Posterior vena cava (tissue), 2 donors: ENCODE measurements around the gene DMRTC2. TPM values are rescaled to one million over a fixed set of nuclear protein-coding genes. Genes with fewer than 3 reads are reported as not detected.

Source experiments
- DNase-seq: peaks from one replicate; pipeline ENCODE4 v3.0.0-alpha.2; 2020; ENCODE audit warnings: low spot score
- intact Hi-C, 2 donors: fragments of 100-400 bp; cut with DNase I; formaldehyde crosslinking; loops; one replicate each; pipeline versions ENCODE4 v1.14.1 to v1.14.2; 2022 to 2023
- total RNA-seq, 2 donors: library from RNA; stranded (reverse); fragmentation: NEBNext Ultra II Directional; extraction: Animal tissue kit (Norgen Biotek cat#: 25700); gene quantifications; one replicate each; pipeline ENCODE4 v1.2.1, GENCODE V29; 2021
- donor health status: DM: yes; HTN: yes; CAD: no.
- donor health status: DM: yes; HTN: yes; CAD: no.

Gene DMRTC2
- total RNA-seq, 2 donors from 2014 or later: not detected

GRCh38 chr19:41844601-41845000, 241 bp upstream of the DMRTC2 start, which contains the start of gene LYPD4:
TSS of gene LYPD4 (minus strand) at chr19:41844683. CDS start at chr19:41839285, 5,398 bp downstream.
- DNase-seq: peak; percentile 76
- intact Hi-C loops: no loop called here

GRCh38 chr19:41845051-41845590, 279 bp downstream of the DMRTC2 start:
- intact Hi-C loops: no loop called here

GRCh38 chr19:41847351-41848105, 2.7 kb downstream of the DMRTC2 start:
- intact Hi-C loops: no loop called here
- peak; percentile 37 for DNase-seq

More at GRCh38 chr19:41845051-41845590, 279 bp downstream of the DMRTC2 start:
- no peak for DNase-seq

GRCh38 chr19:41848666-41849065, 3.8 kb downstream of the DMRTC2 start:
- intact Hi-C loops: no loop called here
- DNase-seq: peak; percentile 64

GRCh38 chr19:41849067-41849466, 4.2 kb downstream of the DMRTC2 start:
- intact Hi-C loops: no loop called here
- peak; percentile 23 for DNase-seq

- intact Hi-C loops: no loop called here
- DNase-seq: peak; percentile 34
Measured at GRCh38 chr19:41850381-41850780, 5.5 kb downstream of the DMRTC2 start.

- peak; percentile 34 for DNase-seq
- intact Hi-C loops: no loop called here
Measured at GRCh38 chr19:41851456-41851855, 6.6 kb downstream of the DMRTC2 start.

- intact Hi-C loops: no loop called here
- DNase-seq: no peak
Measured at GRCh38 chr19:41853344-41853743, 8.5 kb downstream of the DMRTC2 start.

- intact Hi-C loops: no loop called here
- peak; percentile 49 for DNase-seq
Measured at GRCh38 chr19:41853768-41854167, 8.9 kb downstream of the DMRTC2 start.

- intact Hi-C loops: no loop called here
- no peak for DNase-seq
Measured at GRCh38 chr19:41859213-41859617, 14.4 kb downstream of the DMRTC2 start.

- peak; percentile 100 for DNase-seq
- intact Hi-C loops: no loop called here
Measured at GRCh38 chr19:41859618-41860418, 15.0 kb downstream of the DMRTC2 start, which contains the start of gene RPS19. TSS of gene RPS19 (plus strand) at chr19:41860255. CDS start at chr19:41860775, 520 bp downstream.

- intact Hi-C loops: no loop called here
- no peak for DNase-seq
Measured at GRCh38 chr19:41860419-41861115, 15.7 kb downstream of the DMRTC2 start.

GRCh38 chr19:41861116-41861768, 16.4 kb downstream of the DMRTC2 start:
- intact Hi-C loops: no loop called here
- DNase-seq: no peak

- no peak for DNase-seq
- intact Hi-C loops: no loop called here
Measured at GRCh38 chr19:41861846-41862245, 17.0 kb downstream of the DMRTC2 start.

GRCh38 chr19:41862445-41862986, 17.7 kb downstream of the DMRTC2 start:
- no peak for DNase-seq
- intact Hi-C loops: no loop called here

- intact Hi-C loops: no loop called here
- no peak for DNase-seq
Measured at GRCh38 chr19:41863209-41863931, 18.5 kb downstream of the DMRTC2 start.

- DNase-seq: no peak
- intact Hi-C loops: no loop called here
Measured at GRCh38 chr19:41864374-41864773, 19.5 kb downstream of the DMRTC2 start.

GRCh38 chr19:41866284-41866683, 21.4 kb downstream of the DMRTC2 start:
- intact Hi-C loops: no loop called here
- no peak for DNase-seq
